22Rv1 (cell line): ENCODE measurements around the gene SCCPDH.

Experiments
- CTCF ChIP-seq: fragments of 450-650 bp; IDR thresholded peaks from 2 replicates; pipeline ENCODE4 v1.5.1; 2017; ENCODE audit warnings: mild to moderate bottlenecking
- ZFX ChIP-seq: fragments of 450-650 bp; IDR thresholded peaks from 2 replicates; pipeline ENCODE4 v1.6.1; 2017; ENCODE audit warnings: antibody characterized with exemption, borderline replicate concordance

- TF ChIP-seq CTCF (no peak), ZFX (no peak)
Observed at GRCh38 chr1:246800356-246800755, 76.1 kb downstream of the SCCPDH start.
